NCI-H345 (cell line): ENCODE data around the gene TADA2A.

Experiments used
- DNase-seq: peaks from one replicate; lab custom pipeline; 2025; lab: John Stamatoyannopoulos, UW

The TADA2A gene

DNA sequence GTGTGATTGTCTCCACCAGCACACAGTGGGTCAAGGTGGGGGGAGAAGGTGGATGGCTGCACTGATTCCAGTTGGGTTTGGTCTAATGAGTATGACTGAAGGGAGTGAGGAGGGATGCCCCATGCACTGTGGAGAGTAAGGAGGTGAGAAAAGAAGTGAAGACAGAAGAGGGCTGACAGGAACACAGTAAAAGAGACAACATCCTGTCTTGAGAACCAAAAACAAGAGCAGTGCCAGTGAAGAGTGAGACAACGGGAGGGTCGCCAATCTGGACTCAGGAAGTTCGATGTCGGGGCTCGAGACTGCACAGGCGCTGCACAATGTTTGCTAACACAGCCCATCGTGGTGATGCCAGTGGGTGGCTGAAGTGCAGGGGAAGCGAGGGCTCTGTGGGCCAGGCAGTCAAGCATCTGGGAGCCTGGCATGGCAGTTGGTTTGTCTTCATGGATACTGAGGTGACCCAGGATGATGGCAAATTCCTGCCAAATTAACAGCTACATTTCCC, 117.1 kb downstream of the TADA2A start:
- no peak for DNase-seq

- peak; percentile 29 for DNase-seq
These were observed 120.7 kb downstream of the TADA2A start for GRCh38 chr17:37527249-37527851.
